GM12801 (cell line): Measurements from ENCODE around the gene CLASRP.

Experiments used
- TF ChIP-seq, protein P1 (sequence below): IDR thresholded peaks from one replicate; pipeline ENCODE4 v1.5.1; 2011; ENCODE audit warnings: control low read depth; ENCODE audit not compliant: insufficient read length; ENCODE audit errors: extremely low read depth

CLASRP gene

DNA sequence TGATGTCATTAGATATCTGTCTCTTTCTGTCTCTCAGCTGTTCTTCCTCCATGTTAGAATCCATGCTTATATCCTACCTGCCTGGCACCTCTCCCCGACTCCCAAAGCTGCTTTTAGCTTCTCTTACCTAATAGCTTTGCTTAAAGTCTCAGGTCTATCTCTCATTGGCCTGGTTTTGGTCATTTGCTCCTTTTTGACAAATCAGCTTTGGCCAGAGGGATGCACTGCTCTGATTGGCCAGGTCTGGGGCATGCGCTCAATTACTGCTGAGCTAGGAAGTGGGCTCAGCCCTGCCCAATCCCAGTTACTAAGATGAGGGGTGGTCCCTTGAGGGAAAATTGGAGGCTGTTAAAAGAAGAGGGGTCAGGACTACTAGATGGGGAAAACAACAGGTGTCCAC, 11.5 kb upstream of the CLASRP start:
- TF ChIP-seq, protein P1, sequence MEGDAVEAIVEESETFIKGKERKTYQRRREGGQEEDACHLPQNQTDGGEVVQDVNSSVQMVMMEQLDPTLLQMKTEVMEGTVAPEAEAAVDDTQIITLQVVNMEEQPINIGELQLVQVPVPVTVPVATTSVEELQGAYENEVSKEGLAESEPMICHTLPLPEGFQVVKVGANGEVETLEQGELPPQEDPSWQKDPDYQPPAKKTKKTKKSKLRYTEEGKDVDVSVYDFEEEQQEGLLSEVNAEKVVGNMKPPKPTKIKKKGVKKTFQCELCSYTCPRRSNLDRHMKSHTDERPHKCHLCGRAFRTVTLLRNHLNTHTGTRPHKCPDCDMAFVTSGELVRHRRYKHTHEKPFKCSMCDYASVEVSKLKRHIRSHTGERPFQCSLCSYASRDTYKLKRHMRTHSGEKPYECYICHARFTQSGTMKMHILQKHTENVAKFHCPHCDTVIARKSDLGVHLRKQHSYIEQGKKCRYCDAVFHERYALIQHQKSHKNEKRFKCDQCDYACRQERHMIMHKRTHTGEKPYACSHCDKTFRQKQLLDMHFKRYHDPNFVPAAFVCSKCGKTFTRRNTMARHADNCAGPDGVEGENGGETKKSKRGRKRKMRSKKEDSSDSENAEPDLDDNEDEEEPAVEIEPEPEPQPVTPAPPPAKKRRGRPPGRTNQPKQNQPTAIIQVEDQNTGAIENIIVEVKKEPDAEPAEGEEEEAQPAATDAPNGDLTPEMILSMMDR = no peak

DNA sequence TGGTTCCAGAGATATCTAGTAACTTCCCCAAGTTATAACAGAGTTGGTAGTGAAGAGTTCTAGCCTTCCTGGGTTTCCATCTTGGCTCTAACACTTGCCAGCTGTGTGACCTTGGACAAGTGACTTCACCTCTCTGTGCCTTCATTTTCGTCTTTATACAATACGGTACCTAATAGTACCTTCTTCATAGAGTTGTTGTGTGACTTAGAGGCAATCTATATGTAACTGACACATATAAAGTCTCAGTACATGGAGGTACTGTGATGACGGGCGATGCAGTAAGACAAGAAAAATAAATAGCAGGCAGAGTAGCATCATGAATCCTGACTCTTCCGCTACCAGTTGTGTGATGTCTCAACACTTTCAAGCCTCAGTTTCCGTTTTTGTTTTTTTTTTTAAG, 8.0 kb upstream of the CLASRP start:
- TF ChIP-seq, protein P1 = no peak

DNA sequence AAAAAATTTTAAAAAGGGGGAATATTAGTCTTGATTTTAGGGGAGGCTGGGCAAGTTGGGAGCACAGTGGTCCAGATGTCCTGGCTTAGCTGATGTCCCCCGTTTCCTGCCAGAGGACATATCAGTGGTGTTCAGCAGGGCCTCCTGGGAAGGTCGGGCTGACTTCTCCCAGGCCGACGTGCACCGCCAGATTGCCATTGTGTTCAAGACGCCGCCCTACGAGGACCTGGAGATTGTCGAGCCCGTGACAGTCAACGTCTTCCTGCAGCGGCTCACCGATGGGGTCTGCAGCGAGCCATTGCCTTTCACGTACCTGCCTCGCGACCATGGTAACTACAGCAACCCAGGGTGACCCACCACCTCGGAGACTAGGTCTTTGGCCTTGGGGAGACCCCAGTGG, 6.4 kb upstream of the CLASRP start:
- TF ChIP-seq, protein P1 = no peak

DNA sequence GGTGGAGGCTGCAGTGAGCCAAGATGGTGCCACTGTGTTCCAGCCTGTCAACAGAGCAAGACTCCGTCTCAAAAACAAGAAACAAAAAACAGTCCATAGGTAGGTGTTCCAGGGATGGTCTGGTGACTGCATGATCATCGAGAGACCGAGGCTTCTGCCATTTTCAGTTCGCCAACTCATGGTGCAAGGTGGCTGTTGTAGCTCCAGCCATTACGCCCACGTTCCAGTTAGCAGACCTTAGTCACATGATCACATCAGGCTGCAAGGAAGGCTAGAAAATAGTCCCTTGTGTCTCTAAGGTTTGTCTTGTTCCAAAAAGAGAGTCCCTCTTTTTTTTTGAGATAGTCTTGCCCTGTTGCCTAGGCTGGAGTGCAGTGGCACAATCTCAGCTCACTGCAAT, 3.1 kb upstream of the CLASRP start:
- TF ChIP-seq, protein P1 = no peak

DNA sequence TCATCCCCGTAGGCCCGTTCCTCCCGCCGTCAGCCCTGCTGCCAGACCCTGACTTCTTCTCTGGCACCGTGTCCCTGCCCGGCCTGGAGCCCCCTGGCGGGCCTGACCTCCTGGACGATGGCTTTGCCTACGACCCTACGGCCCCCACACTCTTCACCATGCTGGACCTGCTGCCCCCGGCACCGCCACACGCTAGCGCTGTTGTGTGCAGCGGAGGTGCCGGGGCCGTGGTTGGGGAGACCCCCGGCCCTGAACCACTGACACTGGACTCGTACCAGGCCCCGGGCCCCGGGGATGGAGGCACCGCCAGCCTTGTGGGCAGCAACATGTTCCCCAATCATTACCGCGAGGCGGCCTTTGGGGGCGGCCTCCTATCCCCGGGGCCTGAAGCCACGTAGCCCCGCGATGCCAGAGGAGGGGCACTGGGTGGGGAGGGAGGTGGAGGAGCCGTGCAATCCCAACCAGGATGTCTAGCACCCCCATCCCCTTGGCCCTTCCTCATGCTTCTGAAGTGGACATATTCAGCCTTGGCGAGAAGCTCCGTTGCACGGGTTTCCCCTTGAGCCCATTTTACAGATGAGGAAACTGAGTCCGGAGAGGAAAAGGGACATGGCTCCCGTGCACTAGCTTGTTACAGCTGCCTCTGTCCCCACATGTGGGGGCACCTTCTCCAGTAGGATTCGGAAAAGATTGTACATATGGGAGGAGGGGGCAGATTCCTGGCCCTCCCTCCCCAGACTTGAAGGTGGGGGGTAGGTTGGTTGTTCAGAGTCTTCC, 1.3 kb upstream of the CLASRP start:
- TF ChIP-seq, protein P1 = no peak

DNA sequence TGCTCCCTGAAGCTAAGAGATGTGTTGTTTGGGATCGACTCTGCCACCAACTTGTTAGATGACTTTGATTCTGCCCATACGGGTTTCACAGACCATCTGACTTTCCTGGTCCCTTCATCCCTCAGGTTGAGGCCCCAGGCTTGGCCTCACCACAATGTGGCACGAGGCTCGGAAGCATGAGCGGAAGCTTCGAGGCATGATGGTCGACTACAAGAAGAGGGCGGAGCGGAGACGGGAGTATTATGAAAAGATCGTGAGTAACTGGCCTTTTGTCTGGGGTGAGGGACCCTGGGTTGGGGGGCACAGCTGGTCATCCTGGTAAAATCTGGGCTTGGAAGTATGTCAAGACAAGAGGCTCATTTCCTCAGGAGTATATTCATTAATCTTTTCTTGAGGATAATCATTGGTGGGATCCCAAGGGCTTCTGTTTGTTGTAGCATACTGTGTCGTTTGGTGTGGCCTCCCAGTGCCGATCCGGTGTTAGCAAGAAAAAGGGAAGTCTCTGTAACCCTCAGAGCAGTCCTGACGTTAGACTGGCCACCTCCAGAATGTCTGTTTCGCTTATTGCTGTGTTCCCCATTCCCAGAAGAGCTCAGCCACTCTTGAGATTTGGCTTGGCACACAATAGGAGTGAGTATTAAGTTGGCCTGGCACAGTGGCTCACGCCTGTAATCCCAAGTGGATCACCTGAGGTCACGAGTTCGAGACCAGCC, 1.4 kb downstream of the CLASRP start:
- TF ChIP-seq, protein P1 = no peak

DNA sequence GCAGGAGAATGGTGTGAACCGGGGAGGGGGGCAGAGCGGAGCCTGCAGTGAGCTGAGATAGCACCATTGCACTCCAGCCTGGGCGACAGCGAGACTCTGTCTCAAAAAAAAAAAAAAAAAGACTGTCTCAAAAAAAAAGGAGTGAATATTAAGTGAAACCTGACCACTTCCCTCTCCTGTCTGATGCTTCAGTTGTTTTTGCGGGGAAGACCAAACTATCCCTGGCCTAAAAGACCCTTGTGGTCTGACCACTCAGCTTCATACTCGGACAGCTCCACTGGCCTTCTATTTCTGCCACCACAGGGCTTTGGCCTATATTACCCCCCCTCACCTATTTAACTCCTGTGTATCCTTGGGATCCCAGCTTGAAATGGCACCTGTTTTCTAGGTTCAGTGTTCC, 2.3 kb downstream of the CLASRP start:
- TF ChIP-seq, protein P1 = no peak
